GM18951 (cell line): ENCODE measurements around the gene COX19.

Source experiments
- POLR2A ChIP-seq: IDR thresholded peaks from 4 replicates; pipeline ENCODE4 v1.6.1; 2011; ENCODE audit warnings: mild to moderate bottlenecking; ENCODE audit not compliant: insufficient read length, insufficient read depth; ENCODE audit errors: extremely low read depth
- in situ Hi-C: fragments of 300-500 bp; cut with MboI; formaldehyde crosslinking; loops from one replicate; pipeline ENCODE4 v1.12.0; 2022; ENCODE audit warnings: low sequenced_read_pairs, mixed read lengths, inconsistent platforms; ENCODE audit not compliant: unreplicated experiment

Gene COX19

DNA sequence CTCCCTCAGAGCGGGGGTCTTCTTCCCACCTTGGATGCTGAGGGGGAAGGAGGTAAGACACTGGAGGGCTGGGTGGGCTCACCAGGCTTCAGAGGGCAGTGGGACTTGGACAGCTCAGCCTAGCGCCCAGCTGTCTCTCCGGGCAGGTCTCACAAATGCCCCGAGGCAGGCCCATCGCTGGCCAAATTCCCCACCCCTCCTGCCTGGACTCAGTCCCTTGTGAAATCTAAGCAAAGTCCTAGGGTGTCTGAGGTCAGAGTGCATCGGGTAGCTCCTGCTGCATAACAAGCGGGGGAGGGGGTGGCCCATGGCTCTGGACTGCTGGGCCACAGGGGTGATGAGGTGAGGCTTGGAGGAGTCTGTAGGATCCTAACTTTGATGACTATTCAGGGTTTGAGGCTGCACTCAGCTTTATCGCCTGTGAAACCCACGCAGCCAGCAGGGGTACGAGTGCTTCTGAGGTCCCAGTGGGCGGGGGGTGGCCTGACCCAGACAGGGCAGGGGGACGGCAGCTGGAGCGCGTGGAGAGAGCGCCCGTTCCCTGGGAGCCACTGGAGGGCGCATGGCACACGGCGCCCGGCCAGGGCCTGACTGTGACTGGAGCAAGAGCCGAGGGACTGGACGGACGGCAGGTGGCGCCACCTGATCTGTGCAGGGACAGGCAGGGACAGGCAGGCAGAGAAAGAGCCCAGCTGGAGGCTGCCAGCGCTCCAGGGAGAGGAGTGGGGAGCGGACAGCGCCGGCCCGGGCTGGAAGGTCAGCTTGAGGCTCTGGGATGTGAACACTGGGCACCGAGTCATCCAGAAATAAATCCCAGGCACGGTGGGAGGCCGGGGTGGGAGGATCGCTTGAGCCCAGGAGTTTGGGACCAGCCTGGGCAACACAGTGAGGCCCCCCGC lies 17.6 kb upstream of the COX19 start:
- TF ChIP-seq POLR2A, result peak; percentile 36
- in situ Hi-C loops, result loop anchor here (10.0 kb wide), 2 partner anchors 52 to 172 kb away; partner anchors contain the start of genes GPR146 and ZFAND2A

DNA sequence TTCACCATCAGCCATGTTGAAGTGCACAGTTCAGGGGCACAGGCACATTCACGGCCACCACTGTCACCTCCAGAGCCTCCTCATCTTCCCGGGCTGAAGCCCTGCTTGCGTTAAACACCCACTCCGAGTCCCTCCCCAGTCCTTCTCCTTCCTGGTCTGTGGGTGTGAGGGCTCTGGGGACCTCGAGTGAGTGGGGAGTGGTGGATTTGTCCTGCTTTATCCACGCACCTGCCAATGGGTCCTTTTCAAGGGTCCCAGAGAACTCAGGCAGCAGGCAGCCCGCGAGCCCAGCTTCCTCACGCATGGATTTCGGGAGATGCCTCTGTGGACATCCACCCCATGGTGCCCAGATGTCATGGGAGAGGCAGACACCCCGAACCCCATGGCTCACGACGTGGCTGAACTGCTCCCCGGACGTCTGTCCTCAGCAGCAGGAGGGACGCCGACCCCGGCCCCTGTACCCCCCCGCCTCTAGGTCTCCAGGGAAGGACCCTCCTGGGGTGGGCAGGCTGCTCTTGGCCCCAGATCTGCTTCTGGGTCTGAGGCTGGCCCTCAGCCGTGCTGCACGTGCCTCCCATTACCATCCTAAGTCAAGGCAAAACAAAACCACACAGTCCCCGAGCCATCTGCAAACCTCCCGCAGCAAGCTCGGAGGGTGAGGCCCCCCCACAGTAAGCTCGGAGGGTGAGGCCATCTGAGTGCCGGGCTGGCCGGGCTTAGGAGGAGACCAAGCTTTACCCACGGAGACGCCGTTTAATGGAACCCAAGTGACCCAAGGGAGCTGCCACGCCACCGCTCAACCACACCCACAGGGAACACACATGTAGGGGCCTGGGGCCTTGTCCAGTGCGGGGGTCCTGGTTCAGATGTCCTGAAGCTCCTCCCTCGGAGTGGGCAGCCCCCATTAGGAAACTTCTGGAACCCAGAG lies 16.6 kb upstream of the COX19 start:
- no peak for TF ChIP-seq POLR2A
- in situ Hi-C loops, result loop anchor here (10.0 kb wide), 2 partner anchors 53 to 173 kb away; partner anchors contain the start of genes GPR146 and ZFAND2A

DNA sequence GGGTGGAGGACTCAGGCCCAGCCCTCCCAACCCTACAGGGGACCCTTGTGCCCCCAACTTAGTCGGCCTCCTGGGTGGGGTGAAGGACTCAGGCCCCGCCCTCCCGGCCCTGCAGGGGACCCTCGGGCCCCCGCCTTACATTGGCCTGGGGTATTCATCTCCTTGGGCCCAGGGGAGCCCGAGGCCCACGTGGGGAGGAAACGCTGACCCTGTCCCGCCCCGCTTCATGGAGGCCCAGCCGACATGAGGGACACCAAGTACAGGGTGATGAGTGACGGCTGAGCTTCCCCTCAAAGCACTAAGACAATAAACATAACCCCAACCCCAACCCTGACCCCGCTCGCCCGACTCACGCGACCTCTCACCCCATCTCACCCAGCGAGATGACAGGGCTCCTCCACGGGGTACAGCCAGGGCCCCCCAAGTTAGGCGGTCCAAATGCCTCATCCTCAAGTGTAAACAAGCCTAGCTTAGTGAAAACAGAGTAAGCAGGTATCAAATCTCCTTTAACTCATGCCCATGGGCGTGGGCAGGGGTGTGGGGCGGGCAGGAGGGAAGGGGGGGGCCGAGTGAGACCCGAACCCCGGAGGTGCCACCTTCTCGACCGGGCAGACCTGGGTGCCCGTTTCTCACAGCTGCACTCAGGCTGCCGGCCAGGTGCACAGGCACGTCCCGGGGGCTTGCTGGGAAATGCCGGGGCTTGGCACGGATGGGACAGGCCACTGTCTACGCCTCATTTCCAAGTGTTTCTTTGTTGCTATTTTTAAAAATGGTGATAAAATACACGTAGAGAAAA lies 15.8 kb upstream of the COX19 start:
- in situ Hi-C loops, result loop anchor here (10.0 kb wide), 2 partner anchors 54 to 174 kb away; partner anchors contain the start of genes GPR146 and ZFAND2A
- TF ChIP-seq POLR2A, result no peak

DNA sequence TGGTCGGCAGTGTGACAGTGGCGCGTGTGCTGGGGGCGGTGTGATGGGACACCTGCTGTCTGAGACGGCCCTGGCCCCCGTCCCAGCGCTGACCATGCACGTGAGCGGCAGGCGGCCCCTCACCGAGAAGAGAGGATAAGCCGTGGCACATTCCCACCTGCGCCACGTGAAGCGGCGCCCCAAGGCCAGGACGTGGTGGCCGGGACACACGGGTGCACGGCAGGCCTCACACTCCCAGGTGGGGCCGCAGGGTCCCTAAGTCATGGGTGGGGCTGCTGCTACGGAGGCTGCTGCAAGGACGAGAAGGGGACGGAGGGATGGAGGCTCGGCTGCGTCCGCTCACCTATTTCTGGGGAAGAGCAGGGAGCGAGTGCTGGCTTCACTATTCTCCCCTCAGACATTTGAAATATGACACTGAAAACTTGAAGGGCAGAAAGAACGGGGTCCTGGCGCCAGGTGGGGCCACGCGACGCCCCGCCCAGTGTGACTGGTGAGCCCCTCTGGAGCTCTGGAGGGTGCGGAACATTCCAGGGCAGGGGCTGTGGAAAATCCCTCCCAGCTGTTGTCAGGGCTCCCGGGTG lies 15.1 kb upstream of the COX19 start:
- no peak for TF ChIP-seq POLR2A
- in situ Hi-C loops, result loop anchor here (10.0 kb wide), 2 partner anchors 54 to 174 kb away; partner anchors contain the start of genes GPR146 and ZFAND2A

DNA sequence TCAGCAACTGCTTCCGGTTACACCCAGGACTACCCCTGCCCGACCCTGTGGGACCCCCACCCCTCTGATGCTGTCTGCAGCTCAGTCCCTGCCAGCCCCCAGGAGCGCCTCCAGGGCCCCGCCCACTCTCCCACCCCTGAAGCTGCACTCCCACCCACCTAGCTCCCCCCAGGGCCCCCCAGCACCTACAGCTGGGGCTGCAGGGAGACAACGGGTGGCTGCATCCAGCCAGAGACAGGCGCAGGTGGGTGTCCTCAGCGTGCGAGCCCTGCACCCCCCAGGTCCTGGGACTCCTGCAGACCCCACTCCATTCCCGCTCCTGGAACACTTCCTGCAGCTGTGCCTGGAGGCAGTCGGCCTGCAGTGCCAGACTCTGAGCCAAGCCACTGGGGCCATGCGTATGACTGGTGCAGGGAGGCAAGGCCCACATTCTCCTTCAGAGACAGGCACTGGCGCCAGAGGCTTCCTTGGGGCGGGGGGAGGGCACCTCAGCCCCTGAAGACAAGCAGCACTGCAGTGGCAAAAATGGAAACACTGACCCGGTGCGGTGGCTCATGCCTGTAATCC lies 13.7 kb upstream of the COX19 start:
- TF ChIP-seq POLR2A, result no peak
- in situ Hi-C loops, result no loop called here

DNA sequence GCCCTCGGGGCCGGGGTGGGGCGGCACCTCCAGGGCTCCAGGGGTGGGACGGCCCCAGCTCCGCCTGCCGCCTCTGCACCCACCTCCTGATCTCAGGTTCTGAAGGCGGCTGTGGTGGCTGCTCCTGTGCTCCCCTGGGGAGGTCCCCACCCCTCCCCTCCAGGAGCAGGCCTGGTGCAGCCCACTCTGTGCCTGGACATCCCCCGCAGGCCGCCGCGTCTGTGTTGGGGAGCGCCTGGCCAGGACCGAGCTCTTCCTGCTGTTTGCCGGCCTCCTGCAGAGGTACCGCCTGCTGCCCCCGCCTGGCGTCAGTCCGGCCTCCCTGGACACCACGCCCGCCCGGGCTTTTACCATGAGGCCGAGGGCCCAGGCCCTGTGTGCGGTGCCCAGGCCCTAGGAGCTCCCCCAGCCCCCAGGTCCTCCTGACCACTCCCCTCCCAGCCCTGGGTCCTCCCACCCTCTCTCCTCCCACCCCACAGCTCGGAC lies 13.1 kb upstream of the COX19 start:
- TF ChIP-seq POLR2A, result no peak
- in situ Hi-C loops, result no loop called here

DNA sequence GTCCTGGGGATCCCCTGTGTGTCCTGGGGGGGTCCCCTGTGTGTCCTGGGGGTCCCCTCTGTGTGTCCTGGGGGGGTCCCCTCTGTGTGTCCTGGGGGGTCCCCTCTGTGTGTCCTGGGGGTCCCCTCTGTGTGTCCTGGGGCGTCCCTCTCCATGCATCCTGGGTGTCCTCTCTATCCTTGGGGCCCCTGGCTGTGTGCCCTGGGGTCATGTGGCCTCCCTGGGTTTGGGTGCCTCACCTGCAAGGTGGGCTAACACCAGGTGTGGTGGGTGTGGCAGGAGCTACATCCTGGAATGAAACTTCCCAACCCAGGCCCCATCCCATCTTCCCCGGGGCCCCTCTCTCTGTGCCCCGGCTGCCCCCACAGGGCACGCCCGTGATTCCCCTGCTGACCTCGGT lies 12.6 kb upstream of the COX19 start:
- in situ Hi-C loops, result no loop called here

DNA sequence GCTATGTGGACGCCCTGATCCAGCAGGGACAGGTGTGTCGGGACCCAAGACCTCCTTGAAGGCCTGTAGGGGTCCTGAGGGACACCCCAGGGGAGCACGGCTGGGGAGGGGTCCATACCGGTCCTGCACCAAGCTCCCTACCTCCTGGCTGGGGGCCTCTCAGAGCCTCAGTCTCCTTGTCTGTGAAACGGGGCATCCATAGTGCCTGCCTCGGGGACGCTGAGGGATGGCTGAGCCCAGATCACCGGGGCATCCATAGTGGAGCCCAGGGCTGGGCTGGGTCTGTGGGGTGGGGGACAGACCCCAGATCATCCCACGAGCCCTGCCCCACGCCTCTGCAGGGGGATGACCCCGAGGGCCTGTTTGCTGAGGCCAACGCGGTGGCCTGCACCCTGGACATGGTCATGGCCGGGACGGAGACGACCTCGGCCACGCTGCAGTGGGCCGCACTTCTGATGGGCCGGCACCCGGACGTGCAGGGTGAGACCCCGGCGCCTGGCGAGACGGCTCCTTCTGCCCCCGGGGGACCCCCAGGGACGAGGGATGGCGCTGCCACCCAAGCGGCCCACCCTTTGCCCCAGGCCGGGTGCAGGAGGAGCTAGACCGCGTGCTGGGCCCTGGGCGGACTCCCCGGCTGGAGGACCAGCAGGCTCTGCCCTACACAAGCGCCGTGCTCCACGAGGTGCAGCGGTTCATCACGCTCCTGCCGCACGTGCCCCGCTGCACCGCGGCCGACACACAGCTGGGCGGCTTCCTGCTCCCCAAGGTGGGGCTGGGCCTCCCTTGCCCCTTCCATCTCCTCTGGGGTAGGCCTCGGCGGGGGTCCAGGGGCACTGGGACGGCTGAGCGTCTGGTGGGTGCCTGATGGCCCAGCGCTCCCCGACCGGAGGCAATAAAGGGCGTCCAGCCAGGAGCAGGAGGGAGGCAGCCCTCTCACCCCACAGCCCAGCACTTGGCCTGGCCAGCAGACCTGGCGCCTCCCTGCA lies 11.7 kb upstream of the COX19 start:
- no peak for TF ChIP-seq POLR2A
- in situ Hi-C loops, result no loop called here

More for the DNA sequence above, 12.6 kb upstream of the COX19 start:
- TF ChIP-seq POLR2A, result no peak

DNA sequence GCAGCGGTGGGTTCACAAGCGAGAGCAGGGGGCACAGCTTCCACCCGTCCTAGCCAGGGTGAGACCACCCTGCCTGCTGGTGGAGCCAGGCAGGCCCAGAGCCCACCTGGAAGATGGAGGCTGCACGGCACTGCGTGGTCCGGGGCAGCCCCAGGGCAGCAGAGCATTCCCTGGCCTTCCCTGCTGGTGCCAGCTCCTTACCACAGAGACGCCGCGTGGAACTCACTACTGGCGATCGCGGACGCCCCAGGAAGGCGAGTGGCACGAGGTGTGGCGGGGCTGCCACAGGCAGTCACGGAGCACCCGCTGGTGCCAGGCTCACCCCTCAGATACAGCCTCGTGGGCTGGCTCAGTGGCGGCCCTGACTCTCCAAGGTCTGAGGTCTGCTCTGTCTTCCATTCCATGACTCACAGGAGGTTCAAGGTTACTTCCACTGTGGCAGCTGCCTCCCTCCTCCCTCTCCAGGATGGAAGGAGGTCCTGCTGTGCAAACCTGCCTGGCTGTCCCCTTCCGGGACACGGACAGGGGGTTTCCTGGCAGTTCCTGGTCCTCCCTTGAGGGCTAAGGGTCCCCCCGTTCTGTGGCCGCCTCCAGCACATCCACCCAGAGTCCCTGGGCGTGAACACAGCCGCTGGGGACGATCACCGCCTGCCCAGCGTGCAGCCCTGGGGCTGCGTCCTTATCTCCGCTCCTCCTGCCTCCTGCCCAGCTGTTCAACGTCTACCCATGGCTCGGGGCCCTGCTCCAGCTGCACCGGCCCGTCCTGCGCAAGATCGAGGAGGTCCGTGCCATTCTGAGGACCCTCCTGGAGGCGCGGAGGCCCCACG lies 10.8 kb upstream of the COX19 start:
- TF ChIP-seq POLR2A, result no peak
- in situ Hi-C loops, result no loop called here

DNA sequence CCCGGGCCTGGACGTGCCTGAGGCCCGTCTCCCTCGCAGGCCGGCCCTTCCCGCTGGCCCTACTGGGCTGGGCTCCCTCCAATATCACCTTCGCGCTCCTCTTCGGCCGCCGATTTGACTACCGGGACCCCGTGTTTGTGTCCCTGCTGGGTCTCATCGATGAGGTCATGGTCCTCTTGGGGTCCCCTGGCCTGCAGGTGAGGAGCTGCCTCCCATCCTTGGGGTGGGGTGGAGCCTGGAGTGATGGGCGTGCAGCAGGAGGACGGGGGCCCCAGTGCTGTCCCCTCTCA lies 9.7 kb upstream of the COX19 start:
- in situ Hi-C loops, result no loop called here
- no peak for TF ChIP-seq POLR2A
